ENCODE data around the gene REEP6.

The REEP6 gene

DNA sequence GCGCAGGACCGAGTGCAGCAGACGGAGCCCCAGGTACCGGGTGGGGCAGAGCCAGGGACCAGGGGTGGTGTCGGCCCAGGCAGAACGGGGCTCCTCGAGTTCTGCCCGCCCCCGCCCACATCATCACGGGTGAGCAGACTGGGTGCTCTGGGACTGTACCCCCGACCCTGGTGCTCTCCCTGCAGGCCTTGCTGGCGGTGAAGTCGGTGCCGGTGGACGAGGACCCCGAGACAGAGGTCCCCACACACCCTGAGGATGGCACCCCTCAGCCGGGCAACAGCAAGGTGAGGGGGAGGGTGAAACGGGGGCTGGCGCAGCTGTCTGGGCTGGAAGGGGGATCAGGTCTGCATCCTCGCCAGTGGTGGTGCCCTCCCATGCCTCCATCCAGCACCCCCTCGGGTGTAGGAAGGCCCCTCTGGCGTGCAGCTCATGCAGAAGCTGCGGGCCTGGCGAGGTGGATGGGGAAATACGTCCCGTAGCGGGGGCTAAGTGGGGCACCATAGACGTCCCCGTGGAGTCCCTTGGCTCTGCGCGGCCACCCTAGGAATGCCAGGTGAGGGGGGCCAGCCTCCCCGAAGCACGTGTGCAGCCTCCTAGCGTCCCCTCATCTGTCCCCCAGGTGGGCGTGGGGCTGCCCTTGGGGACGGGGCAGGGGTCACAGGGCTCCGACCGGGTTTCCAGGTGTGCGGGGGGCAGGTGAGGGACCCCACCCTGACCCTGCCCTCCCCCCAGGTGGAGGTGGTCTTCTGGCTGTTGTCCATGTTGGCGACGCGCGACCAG, 34.7 kb upstream of the REEP6 start:
- no peak for DNase-seq (ENCODE audit: extremely low read depth, insufficient read length)
- H3K4me3 ChIP-seq (replicated peaks; ENCODE audit: low read depth, low read length): no peak overlapping the region
- H3K27me3 ChIP-seq (replicated peaks; ENCODE audit: control insufficient read depth, insufficient read depth, low read length): no peaks in the 10 kb centered on the region; the same call in 1 of the 2 replicates
- TF ChIP-seq, protein P1, sequence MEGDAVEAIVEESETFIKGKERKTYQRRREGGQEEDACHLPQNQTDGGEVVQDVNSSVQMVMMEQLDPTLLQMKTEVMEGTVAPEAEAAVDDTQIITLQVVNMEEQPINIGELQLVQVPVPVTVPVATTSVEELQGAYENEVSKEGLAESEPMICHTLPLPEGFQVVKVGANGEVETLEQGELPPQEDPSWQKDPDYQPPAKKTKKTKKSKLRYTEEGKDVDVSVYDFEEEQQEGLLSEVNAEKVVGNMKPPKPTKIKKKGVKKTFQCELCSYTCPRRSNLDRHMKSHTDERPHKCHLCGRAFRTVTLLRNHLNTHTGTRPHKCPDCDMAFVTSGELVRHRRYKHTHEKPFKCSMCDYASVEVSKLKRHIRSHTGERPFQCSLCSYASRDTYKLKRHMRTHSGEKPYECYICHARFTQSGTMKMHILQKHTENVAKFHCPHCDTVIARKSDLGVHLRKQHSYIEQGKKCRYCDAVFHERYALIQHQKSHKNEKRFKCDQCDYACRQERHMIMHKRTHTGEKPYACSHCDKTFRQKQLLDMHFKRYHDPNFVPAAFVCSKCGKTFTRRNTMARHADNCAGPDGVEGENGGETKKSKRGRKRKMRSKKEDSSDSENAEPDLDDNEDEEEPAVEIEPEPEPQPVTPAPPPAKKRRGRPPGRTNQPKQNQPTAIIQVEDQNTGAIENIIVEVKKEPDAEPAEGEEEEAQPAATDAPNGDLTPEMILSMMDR (IDR thresholded peaks at IDR 0.05; ENCODE audit: insufficient read depth, low read length, poor library complexity, severe bottlenecking): no peak
- no peaks in the 10 kb centered on the region for H3K36me3 ChIP-seq (ENCODE audit: control insufficient read depth, insufficient read depth, low read length)

DNA sequence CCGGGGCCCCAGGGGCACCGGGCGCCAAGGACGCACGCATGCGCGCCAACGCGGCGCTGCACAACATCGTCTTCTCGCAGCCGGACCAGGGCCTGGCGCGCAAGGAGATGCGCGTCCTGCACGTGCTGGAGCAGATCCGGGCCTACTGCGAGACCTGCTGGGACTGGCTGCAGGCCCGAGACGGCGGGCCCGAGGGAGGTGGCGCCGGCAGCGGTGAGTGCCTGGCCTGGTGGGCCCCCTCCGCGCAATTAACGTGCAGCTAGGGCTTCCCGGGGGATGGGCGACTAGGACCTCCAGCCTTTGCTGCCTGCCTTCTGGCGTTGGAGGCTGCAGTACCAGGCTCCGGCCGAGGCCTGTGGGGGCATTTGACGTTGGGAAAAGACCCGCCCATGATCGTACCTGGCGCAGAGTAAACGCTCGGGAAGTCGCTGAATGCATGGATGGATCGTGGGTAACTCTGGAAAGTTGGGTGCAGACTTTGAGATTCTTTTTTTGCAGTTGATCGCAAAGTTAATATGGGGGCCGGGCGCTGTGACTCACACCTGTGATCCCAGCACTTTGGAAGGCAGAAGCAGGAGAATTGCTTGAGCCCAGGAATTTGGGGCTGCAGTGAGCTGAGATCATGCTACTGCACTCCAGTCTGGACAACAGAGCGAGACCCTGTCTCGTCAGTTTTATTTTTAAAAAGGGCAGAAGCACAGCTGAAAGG, 33.8 kb upstream of the REEP6 start:
- Histone ChIP-seq H3K4me3 (replicated peaks; ENCODE audit: low read depth, low read length) (no peak overlapping the region), H3K27me3 (replicated peaks; ENCODE audit: control insufficient read depth, insufficient read depth, low read length) (no peaks in the 10 kb centered on the region; the same call in 1 of the 2 replicates), H3K36me3 (ENCODE audit: control insufficient read depth, insufficient read depth, low read length) (no peaks in the 10 kb centered on the region)
- no peak for DNase-seq (ENCODE audit: extremely low read depth, insufficient read length)
- TF ChIP-seq, protein P1 (IDR thresholded peaks at IDR 0.05; ENCODE audit: insufficient read depth, low read length, poor library complexity, severe bottlenecking): no peak

DNA sequence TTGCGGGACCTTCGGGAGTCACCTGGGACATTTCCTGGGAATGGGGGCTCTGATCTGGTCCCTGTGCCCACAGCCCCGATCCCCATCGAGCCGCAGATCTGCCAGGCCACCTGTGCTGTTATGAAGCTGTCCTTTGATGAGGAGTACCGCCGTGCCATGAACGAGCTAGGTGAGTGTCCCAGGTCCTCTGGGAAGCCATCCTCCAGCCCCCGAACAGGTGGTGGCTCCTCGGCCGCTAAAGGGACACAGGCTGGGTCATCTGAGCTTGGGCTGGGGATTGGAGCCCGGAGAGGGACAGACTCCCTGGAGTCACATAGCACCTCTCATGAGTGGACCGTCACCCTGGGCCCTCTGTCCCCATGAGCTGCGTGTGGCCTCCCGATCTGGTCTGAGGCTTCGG, 33.1 kb upstream of the REEP6 start:
- no peak overlapping the region for H3K4me3 ChIP-seq (replicated peaks; ENCODE audit: low read depth, low read length)
- TF ChIP-seq, protein P1 (IDR thresholded peaks at IDR 0.05; ENCODE audit: insufficient read depth, low read length, poor library complexity, severe bottlenecking): no peak
- no peaks in the 10 kb centered on the region; the same call in 1 of the 2 replicates for H3K27me3 ChIP-seq (replicated peaks; ENCODE audit: control insufficient read depth, insufficient read depth, low read length)
- DNase-seq (ENCODE audit: extremely low read depth, insufficient read length): no peak
- H3K36me3 ChIP-seq (ENCODE audit: control insufficient read depth, insufficient read depth, low read length): no peaks in the 10 kb centered on the region

DNA sequence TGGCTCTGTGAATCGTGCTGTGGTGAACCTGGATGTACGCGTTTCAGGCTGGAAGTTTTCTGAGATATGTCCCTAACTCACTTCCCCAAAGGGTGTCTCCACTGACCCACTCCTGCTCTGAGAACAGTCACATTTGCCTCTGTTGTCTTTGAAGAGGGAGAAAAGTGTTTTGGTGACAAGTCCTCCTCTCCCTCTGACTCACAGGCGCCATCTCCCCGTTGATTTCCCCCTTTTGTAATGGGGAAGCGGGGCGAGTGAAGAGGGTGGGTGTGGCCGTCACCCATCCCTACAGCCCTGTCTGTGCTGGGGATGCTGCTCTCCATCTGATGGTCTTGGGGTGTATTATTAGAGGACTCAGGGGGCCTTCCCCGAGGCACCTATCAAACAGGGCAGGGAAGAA, 31.5 kb upstream of the REEP6 start:
- H3K36me3 ChIP-seq (ENCODE audit: control insufficient read depth, insufficient read depth, low read length): no peaks in the 10 kb centered on the region
- TF ChIP-seq, protein P1 (IDR thresholded peaks at IDR 0.05; ENCODE audit: insufficient read depth, low read length, poor library complexity, severe bottlenecking): no peak
- H3K27me3 ChIP-seq (replicated peaks; ENCODE audit: control insufficient read depth, insufficient read depth, low read length): no peaks in the 10 kb centered on the region
- no peak overlapping the region for H3K4me3 ChIP-seq (replicated peaks; ENCODE audit: low read depth, low read length)
- DNase-seq (ENCODE audit: extremely low read depth, insufficient read length): no peak

DNA sequence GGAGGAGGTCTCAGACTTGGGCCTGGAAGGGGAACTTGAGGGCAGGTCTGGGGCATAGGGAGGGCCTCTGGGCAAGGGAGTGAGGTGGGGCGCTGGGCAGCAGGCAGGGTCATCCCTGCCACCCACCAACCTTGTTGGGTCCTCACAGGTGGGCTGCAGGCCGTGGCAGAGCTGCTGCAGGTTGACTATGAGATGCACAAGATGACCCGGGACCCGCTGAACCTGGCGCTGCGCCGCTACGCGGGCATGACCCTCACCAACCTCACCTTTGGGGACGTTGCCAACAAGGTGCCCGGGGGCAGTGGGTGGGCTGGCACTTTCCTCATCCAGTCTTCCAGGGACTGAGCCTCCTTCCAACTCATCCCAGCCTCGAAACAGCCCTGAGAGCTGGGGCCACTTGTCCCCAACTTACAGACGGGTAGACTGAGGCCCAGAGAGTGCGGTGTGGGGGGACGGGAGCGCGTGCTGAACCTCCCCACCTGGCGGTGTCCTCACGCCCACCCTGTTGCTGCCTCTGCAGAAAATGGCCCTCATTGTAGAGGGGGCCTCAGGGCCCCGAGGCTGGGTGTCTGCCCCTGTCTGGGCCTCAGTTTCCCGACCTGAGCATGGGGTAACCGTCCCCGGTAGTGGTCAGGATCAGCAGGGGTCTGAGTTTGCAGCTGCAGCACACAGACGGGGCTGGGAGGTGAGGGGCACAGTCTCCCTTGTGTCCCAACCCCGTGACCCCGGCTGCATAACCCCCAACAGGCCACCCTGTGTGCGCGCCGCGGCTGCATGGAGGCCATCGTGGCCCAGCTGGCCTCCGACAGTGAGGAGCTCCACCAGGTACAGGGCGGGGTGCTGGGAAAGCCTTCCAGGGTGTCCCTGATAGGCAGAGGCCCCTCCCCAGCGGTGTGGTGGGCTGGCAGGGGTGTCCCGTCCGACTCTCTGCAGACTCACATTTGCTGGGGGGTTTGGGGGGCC, 30.7 kb upstream of the REEP6 start:
- Histone ChIP-seq H3K36me3 (ENCODE audit: control insufficient read depth, insufficient read depth, low read length) (no peaks in the 10 kb centered on the region), H3K27me3 (replicated peaks; ENCODE audit: control insufficient read depth, insufficient read depth, low read length) (no peaks in the 10 kb centered on the region), H3K4me3 (replicated peaks; ENCODE audit: low read depth, low read length) (no peak overlapping the region)
- TF ChIP-seq, protein P1 (IDR thresholded peaks at IDR 0.05; ENCODE audit: insufficient read depth, low read length, poor library complexity, severe bottlenecking): no peak
- DNase-seq (ENCODE audit: extremely low read depth, insufficient read length): no peak
